ENCODE data around the gene ARMC9. TPM values are rescaled to one million over a fixed set of nuclear protein-coding genes. Genes with fewer than 3 reads are reported as not detected.

The ARMC9 gene
- total and polyA plus RNA-seq, 8 donors = 3.7 to 15.0 (median 8.1) TPM

DNA sequence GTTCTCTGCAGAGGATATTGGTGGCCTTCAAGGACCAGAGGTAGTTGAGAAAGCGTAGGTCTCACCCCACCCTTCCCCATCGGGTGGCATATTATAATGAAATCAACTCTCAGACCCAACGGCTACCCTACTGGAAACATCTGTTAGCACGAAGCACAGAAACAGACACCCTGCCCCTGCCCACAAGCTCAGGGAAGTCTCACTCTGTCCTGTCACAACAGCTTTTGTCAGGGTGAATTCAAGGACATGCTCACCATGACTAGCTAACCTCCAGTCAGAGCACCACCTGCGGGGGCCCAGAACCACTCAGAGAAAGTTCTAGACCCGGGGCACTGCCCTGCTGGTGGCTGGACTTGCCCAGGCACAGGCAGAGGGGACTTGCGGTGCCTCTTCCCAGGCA lies 193.6 kb downstream of the ARMC9 start:
- no peak overlapping the region for H3K4me3 ChIP-seq
- no peaks in the 10 kb centered on the region for H3K36me3 ChIP-seq
- WGBS, 2 donors = 77 to 79% methylated on average over 7 of the region's 7 CpGs
- no peak for ATAC-seq
- FAIRE-seq = no peak
- TF ChIP-seq, protein P1, sequence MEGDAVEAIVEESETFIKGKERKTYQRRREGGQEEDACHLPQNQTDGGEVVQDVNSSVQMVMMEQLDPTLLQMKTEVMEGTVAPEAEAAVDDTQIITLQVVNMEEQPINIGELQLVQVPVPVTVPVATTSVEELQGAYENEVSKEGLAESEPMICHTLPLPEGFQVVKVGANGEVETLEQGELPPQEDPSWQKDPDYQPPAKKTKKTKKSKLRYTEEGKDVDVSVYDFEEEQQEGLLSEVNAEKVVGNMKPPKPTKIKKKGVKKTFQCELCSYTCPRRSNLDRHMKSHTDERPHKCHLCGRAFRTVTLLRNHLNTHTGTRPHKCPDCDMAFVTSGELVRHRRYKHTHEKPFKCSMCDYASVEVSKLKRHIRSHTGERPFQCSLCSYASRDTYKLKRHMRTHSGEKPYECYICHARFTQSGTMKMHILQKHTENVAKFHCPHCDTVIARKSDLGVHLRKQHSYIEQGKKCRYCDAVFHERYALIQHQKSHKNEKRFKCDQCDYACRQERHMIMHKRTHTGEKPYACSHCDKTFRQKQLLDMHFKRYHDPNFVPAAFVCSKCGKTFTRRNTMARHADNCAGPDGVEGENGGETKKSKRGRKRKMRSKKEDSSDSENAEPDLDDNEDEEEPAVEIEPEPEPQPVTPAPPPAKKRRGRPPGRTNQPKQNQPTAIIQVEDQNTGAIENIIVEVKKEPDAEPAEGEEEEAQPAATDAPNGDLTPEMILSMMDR (IDR thresholded peaks at IDR 0.05) = no peak
- H3K27ac ChIP-seq = no peak overlapping the region
- peak in 1 of 6 donors; percentile 30 for DNase-seq
- intact Hi-C loops (cut with DNase I) = no loop called here
- H3K27me3 ChIP-seq = no peaks in the 10 kb centered on the region
- no peaks in the 10 kb centered on the region for H3K9me3 ChIP-seq
- peaks cover 0 to 5% (median 0%) of the 10 kb centered on the region in 3 donors for H3K4me1 ChIP-seq

DNA sequence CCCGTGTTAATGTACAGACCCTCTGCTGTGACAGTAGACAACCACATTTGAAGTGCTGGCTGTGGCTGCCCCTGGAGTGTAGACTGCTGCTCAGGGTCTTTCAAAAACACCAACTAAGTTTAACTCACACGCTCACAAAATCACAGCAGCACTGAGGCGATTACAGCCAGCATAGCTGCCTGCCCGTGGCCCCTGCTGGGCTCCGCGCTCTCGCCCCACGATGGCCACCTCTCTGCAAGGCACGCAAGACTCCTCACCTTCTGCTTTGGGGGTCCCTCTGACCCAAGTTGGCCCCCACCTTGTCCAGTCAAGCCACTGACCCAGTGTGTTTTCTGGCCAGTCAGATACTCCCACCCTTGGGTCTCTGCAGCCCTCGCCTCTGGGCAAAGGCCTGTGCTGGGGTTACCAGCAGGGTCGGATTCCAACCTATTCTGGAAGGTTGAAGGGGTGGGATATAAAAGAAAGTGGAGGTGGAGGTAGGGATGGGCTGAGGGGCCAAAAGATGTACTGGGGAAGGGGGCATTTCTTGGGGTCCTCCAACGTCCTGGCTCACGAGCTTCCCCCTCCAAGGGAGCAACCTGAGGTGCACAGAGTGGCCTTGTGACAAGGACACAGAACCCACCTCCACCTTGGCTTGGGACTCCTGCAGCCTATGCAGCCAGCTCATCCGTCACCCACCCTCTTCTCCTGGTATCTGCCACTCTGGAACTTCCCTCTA lies 194.2 kb downstream of the ARMC9 start:
- peaks cover 0 to 5% (median 0%) of the 10 kb centered on the region in 3 donors for H3K4me1 ChIP-seq
- H3K27me3 ChIP-seq = no peaks in the 10 kb centered on the region
- H3K4me3 ChIP-seq = no peak overlapping the region
- H3K9me3 ChIP-seq = no peaks in the 10 kb centered on the region
- peak in 1 of 6 donors; percentile 41 for DNase-seq
- intact Hi-C loops (cut with DNase I) = no loop called here
- H3K27ac ChIP-seq = no peak overlapping the region
- TF ChIP-seq, protein P1 (IDR thresholded peaks at IDR 0.05) = no peak
- 91 to 94% methylated on average over 14 of the region's 14 CpGs for WGBS, 2 donors
- FAIRE-seq = no peak
- ATAC-seq = no peak
- peaks cover 0 to under 1% (median 0%) of the 10 kb centered on the region in 3 donors for H3K36me3 ChIP-seq

DNA sequence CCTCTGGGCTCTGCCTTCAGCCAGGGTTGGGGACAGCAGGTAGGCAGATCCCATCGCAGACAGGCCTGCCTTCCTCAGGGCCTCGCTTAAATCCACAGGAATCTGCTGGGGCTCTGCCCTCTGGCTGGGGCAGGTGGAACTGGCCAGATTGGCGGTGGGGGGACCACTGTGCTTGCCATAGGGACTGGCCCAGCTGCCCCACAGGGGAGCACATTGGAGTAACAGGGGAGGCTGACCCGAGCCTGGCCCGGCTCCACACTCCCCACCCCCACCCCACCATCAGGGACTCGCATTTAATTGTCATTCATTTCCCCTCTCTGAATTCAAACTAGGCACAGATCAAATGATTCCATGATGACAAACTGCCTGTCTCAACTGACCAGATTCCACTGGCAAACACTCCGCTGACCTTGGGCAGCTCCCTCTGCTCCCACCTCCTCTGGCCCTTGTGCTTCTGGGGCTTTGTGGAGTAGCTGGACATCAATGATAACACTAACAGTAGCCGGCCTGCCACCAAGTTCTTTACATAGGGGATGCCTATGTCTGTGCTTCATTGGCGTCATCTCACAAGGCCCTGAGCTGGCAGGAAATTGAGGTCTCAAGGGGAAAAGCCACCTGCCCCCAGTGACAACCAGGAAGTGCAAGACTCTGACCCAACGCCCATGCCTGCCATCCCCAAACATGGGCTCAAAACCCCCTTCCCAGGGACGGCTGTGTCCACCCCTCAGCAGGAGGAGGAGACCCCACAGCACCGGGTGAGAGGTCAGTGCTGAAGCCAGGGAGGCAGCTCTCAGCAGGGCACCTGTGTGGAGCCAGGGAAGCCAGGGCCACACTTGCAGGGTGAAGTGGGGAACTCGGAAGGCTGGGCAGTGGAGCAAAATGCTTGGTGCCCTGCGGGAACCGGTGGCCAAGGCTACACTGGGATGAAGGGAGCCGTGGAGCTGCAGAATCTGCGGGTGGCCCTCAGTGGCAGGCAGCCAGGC lies 195.0 kb downstream of the ARMC9 start:
- DNase-seq (peak in 1 of 6 donors; percentile 77), ATAC-seq (no peak), FAIRE-seq (no peak)
- H3K4me1 ChIP-seq = peaks cover 0 to 9% (median 0%) of the 10 kb centered on the region in 3 donors
- no peak overlapping the region for H3K4me3 ChIP-seq
- intact Hi-C loops (cut with DNase I) = no loop called here
- no peaks in the 10 kb centered on the region for H3K27me3 ChIP-seq
- TF ChIP-seq, protein P1 (IDR thresholded peaks at IDR 0.05) = no peak
- no peaks in the 10 kb centered on the region for H3K9me3 ChIP-seq
- 76 to 84% methylated on average over 17 of the region's 17 CpGs for WGBS, 2 donors
- peaks cover 0 to 9% (median 0%) of the 10 kb centered on the region in 3 donors for H3K36me3 ChIP-seq
- H3K27ac ChIP-seq = peak overlapping the region in 1 of 4 donors; percentile 82

DNA sequence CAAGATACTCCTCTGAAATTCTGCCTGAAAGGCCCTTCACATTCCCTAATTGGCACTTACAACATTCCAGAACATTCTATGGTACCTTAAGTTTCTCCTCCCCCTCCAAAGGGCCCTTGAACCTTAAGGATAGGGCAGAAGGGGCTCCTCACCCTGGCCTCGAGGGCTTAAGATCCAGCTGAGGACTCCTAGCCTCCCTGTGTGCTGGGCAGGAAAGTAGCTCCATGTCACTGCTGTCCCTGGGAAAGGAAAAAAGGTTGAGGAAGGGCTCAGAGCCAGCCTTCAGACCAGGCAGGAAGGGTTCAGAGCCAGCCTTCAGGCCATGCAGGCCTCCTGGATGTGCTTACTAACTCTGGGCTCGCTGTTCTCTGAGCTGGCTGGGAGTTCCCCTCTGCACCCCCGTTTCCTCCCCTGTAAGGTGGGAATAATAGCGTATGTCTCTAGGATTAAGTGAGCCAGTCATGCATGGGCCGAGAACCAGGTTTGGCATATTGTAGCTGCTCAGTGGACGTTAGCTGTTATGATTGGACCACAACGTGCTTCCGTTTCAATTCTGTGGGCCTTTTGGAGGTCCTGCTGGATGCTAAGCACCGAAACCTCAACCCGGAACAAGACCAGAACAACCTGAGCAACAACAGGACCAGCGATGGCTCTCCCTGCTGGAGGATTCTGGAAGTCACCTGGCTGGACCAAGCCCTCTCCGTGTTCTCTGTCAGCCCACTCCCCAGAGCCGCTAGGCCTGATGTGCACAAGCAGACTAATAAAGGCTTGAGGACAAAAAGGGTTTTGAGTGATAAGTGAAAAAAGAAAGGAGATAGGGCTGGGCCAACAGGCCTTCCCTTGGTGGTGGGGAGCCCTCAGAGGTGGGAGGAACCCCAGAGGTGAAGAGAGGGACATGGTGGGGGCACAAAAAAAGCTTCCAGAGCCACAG lies 196.0 kb downstream of the ARMC9 start:
- H3K36me3 ChIP-seq = peaks cover 0 to 15% (median 0%) of the 10 kb centered on the region in 3 donors
- no peaks in the 10 kb centered on the region for H3K9me3 ChIP-seq
- peak overlapping the region in 3 of 4 donors; percentile 69 to 90 (median 89) for H3K4me3 ChIP-seq
- no peak for FAIRE-seq
- peak in 3 of 6 donors; percentile 56 to 64 (median 63) for DNase-seq
- peaks cover 8 to 20% (median 9%) of the 10 kb centered on the region in 3 donors for H3K4me1 ChIP-seq
- intact Hi-C loops (cut with DNase I) = no loop called here
- TF ChIP-seq, protein P1 (IDR thresholded peaks at IDR 0.05) = peak in 1 of 4 donors; percentile 33
- peak; percentile 53 to 67 (median 59) for ATAC-seq
- WGBS, 2 donors = 54 to 68% methylated on average over 13 of the region's 13 CpGs
- H3K27ac ChIP-seq = peak overlapping the region; percentile 58 to 82 (median 77)
- no peaks in the 10 kb centered on the region for H3K27me3 ChIP-seq
